ENCODE measurements around the gene INPP4B. TPM values are rescaled to one million over a fixed set of nuclear protein-coding genes. Genes with fewer than 3 reads are reported as not detected.
A peak's percentile ranks its signal among the peaks of the same experiment; 100 is the strongest.

The INPP4B gene
- total RNA-seq, 1 experiment from 2014 or later: 41.0 TPM

DNA sequence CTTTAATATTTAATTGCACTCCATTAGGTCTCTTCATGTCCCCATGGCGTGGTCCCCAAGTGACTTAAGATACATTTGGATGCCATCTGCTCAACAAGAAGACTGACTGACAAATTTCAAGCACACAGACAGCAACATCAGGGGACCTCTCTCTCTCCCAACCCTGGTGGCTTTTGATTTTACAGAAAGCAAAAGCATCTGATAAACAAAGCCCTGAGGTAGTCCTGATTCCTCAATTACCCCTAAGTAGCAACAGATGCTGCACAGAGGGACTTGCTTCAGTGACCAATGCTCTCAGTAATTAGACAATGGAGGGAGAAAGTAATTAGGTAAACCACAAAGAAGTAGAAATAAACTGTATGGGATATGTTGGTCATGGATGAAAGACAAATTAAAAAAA is 426.4 kb downstream of the INPP4B start:
- intact Hi-C loops (cut with micrococcal nuclease): no loop called here
- H3K27me3 ChIP-seq (ENCODE audit: low read length): no peaks in the 10 kb centered on the region
- DNase-seq (no peak), ATAC-seq (no peak)
- no peak overlapping the region for H3K9ac ChIP-seq (ENCODE audit: low read length)
- TF ChIP-seq EZH2 (IDR thresholded peaks at IDR 0.05; ENCODE audit: low read length, unreplicated experiment): no peak
- TF ChIP-seq, protein P1, sequence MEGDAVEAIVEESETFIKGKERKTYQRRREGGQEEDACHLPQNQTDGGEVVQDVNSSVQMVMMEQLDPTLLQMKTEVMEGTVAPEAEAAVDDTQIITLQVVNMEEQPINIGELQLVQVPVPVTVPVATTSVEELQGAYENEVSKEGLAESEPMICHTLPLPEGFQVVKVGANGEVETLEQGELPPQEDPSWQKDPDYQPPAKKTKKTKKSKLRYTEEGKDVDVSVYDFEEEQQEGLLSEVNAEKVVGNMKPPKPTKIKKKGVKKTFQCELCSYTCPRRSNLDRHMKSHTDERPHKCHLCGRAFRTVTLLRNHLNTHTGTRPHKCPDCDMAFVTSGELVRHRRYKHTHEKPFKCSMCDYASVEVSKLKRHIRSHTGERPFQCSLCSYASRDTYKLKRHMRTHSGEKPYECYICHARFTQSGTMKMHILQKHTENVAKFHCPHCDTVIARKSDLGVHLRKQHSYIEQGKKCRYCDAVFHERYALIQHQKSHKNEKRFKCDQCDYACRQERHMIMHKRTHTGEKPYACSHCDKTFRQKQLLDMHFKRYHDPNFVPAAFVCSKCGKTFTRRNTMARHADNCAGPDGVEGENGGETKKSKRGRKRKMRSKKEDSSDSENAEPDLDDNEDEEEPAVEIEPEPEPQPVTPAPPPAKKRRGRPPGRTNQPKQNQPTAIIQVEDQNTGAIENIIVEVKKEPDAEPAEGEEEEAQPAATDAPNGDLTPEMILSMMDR (conservative IDR thresholded peaks at IDR 0.05; ENCODE audit: low read depth, low read length): no peak
- H3F3A ChIP-seq (ENCODE audit: low read length, unreplicated experiment): no peaks in the 10 kb centered on the region
- BruUV-seq (replicated peaks): no TSS peak
- no peaks in the 10 kb centered on the region for H4K20me1 ChIP-seq (ENCODE audit: low read length)
- no peaks in the 10 kb centered on the region for H3K79me2 ChIP-seq (ENCODE audit: low read length)
- H3K9me3 ChIP-seq (ENCODE audit: low read length): no peaks in the 10 kb centered on the region
- peaks cover 4% of the 10 kb centered on the region for H3K36me3 ChIP-seq (ENCODE audit: low read depth, low read length)
- no peak overlapping the region for H3K4me2 ChIP-seq (ENCODE audit: low read length)
- CTCF ChIA-PET: no interaction called here
- POLR2A ChIA-PET (ENCODE audit: unreplicated experiment): no interaction called here
- no peak overlapping the region for H3K27ac ChIP-seq (ENCODE audit: low read length)
- H3K4me3 ChIP-seq (ENCODE audit: low read length): no peak overlapping the region
- H3K4me1 ChIP-seq (ENCODE audit: insufficient read depth, low read length): peaks cover 14% of the 10 kb centered on the region
- H2AFZ ChIP-seq (ENCODE audit: low read length): no peak overlapping the region
- no peaks in the 10 kb centered on the region for H3K9me2 ChIP-seq (replicated peaks; ENCODE audit: low read length)

DNA sequence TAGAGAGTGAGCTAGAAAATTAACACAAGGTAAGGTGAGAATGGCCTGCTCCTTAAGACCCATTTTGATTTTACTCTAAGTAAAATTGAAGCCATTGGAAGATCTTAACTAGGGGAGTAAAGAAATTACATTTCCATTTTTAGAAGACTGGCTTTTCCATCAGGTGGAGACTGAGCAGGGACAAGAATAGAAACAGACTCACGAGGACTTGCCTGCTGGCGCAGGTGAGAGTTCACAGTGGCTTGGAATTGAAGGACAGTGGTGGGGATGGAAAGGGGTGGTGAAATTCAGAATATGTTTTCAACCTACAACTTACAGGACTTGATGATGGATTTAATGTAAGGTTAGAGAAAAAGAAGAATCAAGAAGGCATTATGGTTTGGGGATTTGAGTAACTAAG is 427.4 kb downstream of the INPP4B start:
- no peak for DNase-seq
- Histone ChIP-seq H3K9ac (ENCODE audit: low read length) (no peak overlapping the region), H3K27me3 (ENCODE audit: low read length) (no peaks in the 10 kb centered on the region), H3K4me2 (ENCODE audit: low read length) (no peak overlapping the region), H3K9me2 (replicated peaks; ENCODE audit: low read length) (no peaks in the 10 kb centered on the region), H3K4me1 (ENCODE audit: insufficient read depth, low read length) (peaks cover 14% of the 10 kb centered on the region), H4K20me1 (ENCODE audit: low read length) (no peaks in the 10 kb centered on the region), H3F3A (ENCODE audit: low read length, unreplicated experiment) (no peaks in the 10 kb centered on the region), H3K9me3 (ENCODE audit: low read length) (no peaks in the 10 kb centered on the region), H3K4me3 (ENCODE audit: low read length) (no peak overlapping the region), H3K36me3 (ENCODE audit: low read depth, low read length) (peaks cover 4% of the 10 kb centered on the region), H3K79me2 (ENCODE audit: low read length) (no peaks in the 10 kb centered on the region), H2AFZ (ENCODE audit: low read length) (no peak overlapping the region), H3K27ac (ENCODE audit: low read length) (no peak overlapping the region)
- intact Hi-C loops (cut with micrococcal nuclease): no loop called here
- POLR2A ChIA-PET (ENCODE audit: unreplicated experiment): no interaction called here
- TF ChIP-seq EZH2phosphoT487 (IDR thresholded peaks at IDR 0.05; ENCODE audit: borderline replicate concordance, low read length) (no peak), EZH2 (IDR thresholded peaks at IDR 0.05; ENCODE audit: low read length, unreplicated experiment) (no peak)
- TF ChIP-seq, protein P1 (conservative IDR thresholded peaks at IDR 0.05; ENCODE audit: low read depth, low read length): no peak
- no TSS peak for BruUV-seq (replicated peaks)
- CTCF ChIA-PET: no interaction called here
- ATAC-seq: no peak

DNA sequence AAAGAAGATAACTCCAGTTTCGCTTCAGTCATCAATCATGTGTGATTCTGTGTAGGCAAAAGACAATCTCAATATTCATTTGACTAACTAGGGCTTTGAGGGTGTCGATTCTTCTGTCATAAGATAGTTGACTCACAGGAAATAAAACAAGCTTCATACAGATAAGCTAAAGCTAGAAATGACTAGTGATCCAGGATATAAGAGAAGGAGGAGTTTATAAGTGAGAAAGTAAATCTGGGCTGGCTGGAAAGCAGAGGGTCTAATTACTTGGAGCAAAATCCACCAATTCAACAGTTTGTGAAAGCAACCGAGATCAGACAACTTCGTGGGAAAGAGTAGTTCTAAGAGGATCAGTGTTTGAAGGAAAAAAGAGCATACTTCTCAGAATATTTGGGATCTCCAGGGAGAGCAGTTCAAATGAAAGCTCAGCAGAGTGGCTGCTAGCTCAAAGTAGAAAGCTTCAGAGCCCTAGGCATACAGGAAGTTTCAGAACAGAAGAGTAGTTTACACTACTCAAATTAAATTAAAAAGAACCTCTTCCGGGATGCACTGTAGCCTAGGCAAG is 429.3 kb downstream of the INPP4B start:
- H3F3A ChIP-seq (ENCODE audit: low read length, unreplicated experiment): no peaks in the 10 kb centered on the region
- H3K9me2 ChIP-seq (replicated peaks; ENCODE audit: low read length): no peaks in the 10 kb centered on the region
- POLR2A ChIA-PET (ENCODE audit: unreplicated experiment): no interaction called here
- H3K79me2 ChIP-seq (ENCODE audit: low read length): no peaks in the 10 kb centered on the region
- peak overlapping the region; percentile 46 for H3K27ac ChIP-seq (ENCODE audit: low read length)
- H3K4me1 ChIP-seq (ENCODE audit: insufficient read depth, low read length): peaks cover 14% of the 10 kb centered on the region
- no peaks in the 10 kb centered on the region for H3K9me3 ChIP-seq (ENCODE audit: low read length)
- DNase-seq (peak; percentile 26), ATAC-seq (peak; percentile 74)
- H3K9ac ChIP-seq (ENCODE audit: low read length): no peak overlapping the region; the same call in 1 of the 2 replicates
- no peaks in the 10 kb centered on the region for H4K20me1 ChIP-seq (ENCODE audit: low read length)
- intact Hi-C loops (cut with micrococcal nuclease): no loop called here
- no peak overlapping the region for H2AFZ ChIP-seq (ENCODE audit: low read length)
- no TSS peak for BruUV-seq (replicated peaks)
- no peak overlapping the region for H3K4me3 ChIP-seq (ENCODE audit: low read length)
- no peaks in the 10 kb centered on the region; the same call in 1 of the 2 replicates for H3K36me3 ChIP-seq (ENCODE audit: low read depth, low read length)
- CTCF ChIA-PET: interaction anchor here (0.6 kb wide), 1 partner anchor 285 kb away, joined by 3 read pairs; no protein-coding TSS in a partner anchor
- TF ChIP-seq EZH2 (IDR thresholded peaks at IDR 0.05; ENCODE audit: low read length, unreplicated experiment) (no peak), EZH2phosphoT487 (IDR thresholded peaks at IDR 0.05; ENCODE audit: borderline replicate concordance, low read length) (no peak)
- TF ChIP-seq, protein P1 (conservative IDR thresholded peaks at IDR 0.05; ENCODE audit: low read depth, low read length): no peak
- H3K4me2 ChIP-seq (ENCODE audit: low read length): peak overlapping the region; percentile 17; the same call in 1 of the 2 replicates
- no peaks in the 10 kb centered on the region for H3K27me3 ChIP-seq (ENCODE audit: low read length)

Data from PC-3 (cell line).